CD1c-positive myeloid dendritic cell (primary cell): Measurements from ENCODE around the gene NTN1.

ENCODE experiments used
- DNase-seq: peaks from one replicate; pipeline ENCODE4 v3.0.0-alpha.2; 2016; ENCODE audit errors: extremely low spot score

Gene NTN1

GRCh38 chr17:9217151-9218056 is 196.1 kb downstream of the NTN1 start:
- no peak for DNase-seq

GRCh38 chr17:9218064-9218635 is 196.8 kb downstream of the NTN1 start:
- DNase-seq = no peak

GRCh38 chr17:9218911-9219310 is 197.6 kb downstream of the NTN1 start:
- DNase-seq = no peak

- DNase-seq = no peak
Observed at GRCh38 chr17:9219631-9220397, 198.5 kb downstream of the NTN1 start.

- DNase-seq = no peak
Observed at GRCh38 chr17:9220398-9221146, 199.3 kb downstream of the NTN1 start.

GRCh38 chr17:9221147-9221921 is 200.0 kb downstream of the NTN1 start:
- DNase-seq = no peak

GRCh38 chr17:9221922-9222180 is 200.5 kb downstream of the NTN1 start:
- no peak for DNase-seq

GRCh38 chr17:9223531-9223930 is 202.2 kb downstream of the NTN1 start:
- DNase-seq = no peak

- no peak for DNase-seq
Observed at GRCh38 chr17:9224485-9224884, 203.2 kb downstream of the NTN1 start.

GRCh38 chr17:9225305-9226101 is 204.2 kb downstream of the NTN1 start:
- DNase-seq = no peak

GRCh38 chr17:9226130-9226793 is 205.0 kb downstream of the NTN1 start:
- no peak for DNase-seq

- no peak for DNase-seq
Observed at GRCh38 chr17:9226794-9227135, 205.5 kb downstream of the NTN1 start.

GRCh38 chr17:9227819-9228407 is 206.6 kb downstream of the NTN1 start:
- no peak for DNase-seq

GRCh38 chr17:9228408-9229159 is 207.3 kb downstream of the NTN1 start:
- DNase-seq = no peak

- DNase-seq = no peak
Observed at GRCh38 chr17:9229160-9229825, 208.0 kb downstream of the NTN1 start.

GRCh38 chr17:9229826-9230201 is 208.5 kb downstream of the NTN1 start:
- no peak for DNase-seq

- DNase-seq = no peak
Observed at GRCh38 chr17:9230346-9230745, 209.0 kb downstream of the NTN1 start.

- DNase-seq = no peak
Observed at GRCh38 chr17:9230861-9231260, 209.6 kb downstream of the NTN1 start.
